K562 (cell line): ENCODE data around the gene HGD.

Experiments
- FUS ChIP-seq: fragments of 200-400 bp; formaldehyde crosslinking; optimal IDR thresholded peaks from 2 replicates; pipeline ENCODE3; 2017; ENCODE audit warnings: low read depth, low read length
- POLR2A ChIP-seq: fragments of 450-650 bp; conservative IDR thresholded peaks from 2 replicates; pipeline ENCODE4 v1.6.1; 2016
- POLR2B ChIP-seq: fragments of 450-650 bp; IDR thresholded peaks from 2 replicates; pipeline ENCODE4 v1.6.1; 2018; ENCODE audit warnings: low read depth; ENCODE audit not compliant: partially characterized antibody
- RFX1 ChIP-seq: fragments of 450-650 bp; IDR thresholded peaks from 2 replicates; pipeline ENCODE4 v1.6.1; 2016; ENCODE audit warnings: mild to moderate bottlenecking, moderate library complexity
- ZC3H11A ChIP-seq: IDR thresholded peaks from 2 replicates; pipeline ENCODE4 v1.6.1; 2012; ENCODE audit warnings: low read depth, low read length, improper control_type of control experiment

GRCh38 chr3:120670576-120670975 is 11.5 kb downstream of the HGD start:
- no peak for TF ChIP-seq POLR2A
- TF ChIP-seq RFX1: no peak
- no peak for TF ChIP-seq FUS
- TF ChIP-seq POLR2B: no peak
- no peak for TF ChIP-seq ZC3H11A
